ENCODE measurements around the gene ANTKMT.

The ANTKMT gene

DNA sequence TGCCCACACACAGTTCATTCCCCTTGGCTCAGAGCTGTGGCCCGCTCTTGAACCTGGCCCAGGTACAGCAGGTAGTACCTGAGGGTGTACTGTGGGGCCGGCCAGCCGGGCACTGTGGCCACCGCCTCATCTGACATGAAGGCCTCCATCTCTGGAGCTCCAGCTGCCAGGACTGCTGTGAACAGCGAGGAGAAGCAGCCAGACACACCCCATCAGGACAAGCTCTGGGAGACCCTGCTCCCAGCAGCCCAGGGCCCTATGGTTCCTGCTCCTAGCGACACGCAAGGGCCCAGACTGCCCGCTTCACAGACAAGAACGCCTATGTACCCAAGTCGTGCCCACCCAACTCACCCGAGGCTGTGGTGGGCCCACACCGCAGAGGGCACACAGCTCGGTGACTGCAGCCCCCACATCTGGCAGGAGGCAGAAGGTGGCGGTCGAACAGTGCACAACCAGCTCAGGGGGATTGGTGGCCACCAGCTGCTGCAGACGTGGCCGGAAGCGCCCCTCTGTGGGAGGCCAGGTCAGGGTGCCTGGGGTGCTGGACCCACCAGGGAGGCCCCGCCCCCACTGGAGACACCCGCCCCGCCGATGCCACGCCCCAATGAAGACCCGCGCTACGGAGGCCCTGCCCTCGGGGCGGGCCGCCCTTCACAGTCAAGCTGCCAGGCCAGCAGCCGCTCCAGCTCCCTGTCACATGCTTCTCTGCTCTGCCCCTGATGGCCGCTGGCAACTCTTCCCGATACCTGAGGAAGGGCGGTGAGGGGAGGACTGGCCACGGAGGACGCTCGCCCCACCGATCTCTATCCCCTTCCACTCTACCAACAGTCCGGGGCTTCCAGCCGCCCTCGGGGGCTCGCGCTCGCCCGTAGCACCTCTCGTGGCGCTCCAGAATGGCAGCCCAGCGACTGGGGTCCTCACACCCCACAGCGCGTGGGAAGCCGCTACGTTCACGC, 41.8 kb upstream of the ANTKMT start:
- H3K27me3 ChIP-seq (ENCODE audit: low read length) = no peaks in the 10 kb centered on the region
- peak overlapping the region; percentile 90 for H2AFZ ChIP-seq (ENCODE audit: low read depth, low read length, severe bottlenecking)
- peak overlapping the region; percentile 49 for H3K9ac ChIP-seq (ENCODE audit: low read length)
- peak overlapping the region; percentile 69 for H3K27ac ChIP-seq (ENCODE audit: low read depth, low read length)
- H3K79me2 ChIP-seq (ENCODE audit: insufficient read depth, low read length) = peaks cover 23% of the 10 kb centered on the region; the same call in 1 of the 2 replicates
- no peaks in the 10 kb centered on the region for H3K36me3 ChIP-seq (ENCODE audit: low read length)
- peak overlapping the region; percentile 63 for H3K4me2 ChIP-seq (ENCODE audit: low read depth, low read length, poor library complexity, severe bottlenecking)
- peaks cover 9% of the 10 kb centered on the region; the same call in 1 of the 2 replicates for H3F3A ChIP-seq (ENCODE audit: insufficient read depth)
- H3K9me2 ChIP-seq (replicated peaks; ENCODE audit: insufficient read depth, low read length) = no peaks in the 10 kb centered on the region
- no peaks in the 10 kb centered on the region for H4K20me1 ChIP-seq (ENCODE audit: low read depth, low read length)
- H3K4me3 ChIP-seq (ENCODE audit: insufficient read depth, low read length, poor library complexity, severe bottlenecking) = peak overlapping the region; percentile 32
- H3K9me3 ChIP-seq (ENCODE audit: insufficient read depth, low read length) = no peaks in the 10 kb centered on the region
- no peak for TF ChIP-seq EZH2phosphoT487 (conservative IDR thresholded peaks at IDR 0.05; ENCODE audit: low read length)
- TF ChIP-seq, protein P1, sequence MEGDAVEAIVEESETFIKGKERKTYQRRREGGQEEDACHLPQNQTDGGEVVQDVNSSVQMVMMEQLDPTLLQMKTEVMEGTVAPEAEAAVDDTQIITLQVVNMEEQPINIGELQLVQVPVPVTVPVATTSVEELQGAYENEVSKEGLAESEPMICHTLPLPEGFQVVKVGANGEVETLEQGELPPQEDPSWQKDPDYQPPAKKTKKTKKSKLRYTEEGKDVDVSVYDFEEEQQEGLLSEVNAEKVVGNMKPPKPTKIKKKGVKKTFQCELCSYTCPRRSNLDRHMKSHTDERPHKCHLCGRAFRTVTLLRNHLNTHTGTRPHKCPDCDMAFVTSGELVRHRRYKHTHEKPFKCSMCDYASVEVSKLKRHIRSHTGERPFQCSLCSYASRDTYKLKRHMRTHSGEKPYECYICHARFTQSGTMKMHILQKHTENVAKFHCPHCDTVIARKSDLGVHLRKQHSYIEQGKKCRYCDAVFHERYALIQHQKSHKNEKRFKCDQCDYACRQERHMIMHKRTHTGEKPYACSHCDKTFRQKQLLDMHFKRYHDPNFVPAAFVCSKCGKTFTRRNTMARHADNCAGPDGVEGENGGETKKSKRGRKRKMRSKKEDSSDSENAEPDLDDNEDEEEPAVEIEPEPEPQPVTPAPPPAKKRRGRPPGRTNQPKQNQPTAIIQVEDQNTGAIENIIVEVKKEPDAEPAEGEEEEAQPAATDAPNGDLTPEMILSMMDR (IDR thresholded peaks at IDR 0.05; ENCODE audit: insufficient read depth, low read length, poor library complexity, severe bottlenecking) = no peak

DNA sequence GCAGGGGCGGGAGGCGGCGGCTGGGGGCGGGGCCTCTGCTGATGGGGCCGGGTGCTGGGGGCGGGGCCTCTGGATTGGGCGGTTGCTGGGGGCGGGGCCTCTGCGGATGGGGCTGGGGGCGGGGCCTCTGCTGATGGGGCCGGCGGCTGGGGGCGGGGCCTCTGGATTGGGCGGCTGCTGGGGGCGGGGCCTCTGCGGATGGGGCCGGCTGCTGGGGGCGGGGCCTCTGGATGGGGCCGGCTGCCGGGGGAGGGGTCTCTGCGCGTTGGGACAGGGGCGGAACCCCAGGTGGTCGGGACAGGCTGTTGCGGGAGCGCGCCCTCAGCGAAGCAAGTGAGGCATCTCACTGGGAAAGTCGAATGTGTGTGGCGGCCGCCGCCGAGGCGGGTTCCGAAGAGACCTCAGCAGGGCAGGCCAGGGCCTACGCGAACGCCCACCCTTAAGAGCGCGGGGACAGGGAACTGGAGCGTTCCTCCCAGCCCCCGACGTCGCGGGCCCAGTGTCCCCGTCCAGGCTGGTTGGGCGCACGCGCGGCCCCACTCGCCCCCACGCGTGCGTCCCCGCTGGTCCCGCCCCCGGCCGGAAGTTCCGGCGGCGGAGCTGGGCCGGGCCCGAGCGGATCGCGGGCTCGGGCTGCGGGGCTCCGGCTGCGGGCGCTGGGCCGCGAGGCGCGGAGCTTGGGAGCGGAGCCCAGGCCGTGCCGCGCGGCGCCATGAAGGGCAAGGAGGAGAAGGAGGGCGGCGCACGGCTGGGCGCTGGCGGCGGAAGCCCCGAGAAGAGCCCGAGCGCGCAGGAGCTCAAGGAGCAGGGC, 40.9 kb upstream of the ANTKMT start, which contains the start of gene STUB1:
Gene STUB1 (plus strand): TSS at position 597 of the 811 bp plus-strand sequence. CDS start 116 bp downstream, at position 713.
- Histone ChIP-seq H2AFZ (ENCODE audit: low read depth, low read length, severe bottlenecking) (peak within 1 kb of the TSS; percentile 90), H3K4me3 (ENCODE audit: insufficient read depth, low read length, poor library complexity, severe bottlenecking) (peak within 1 kb of the TSS; percentile 62)
- TF ChIP-seq, protein P1 (IDR thresholded peaks at IDR 0.05; ENCODE audit: insufficient read depth, low read length, poor library complexity, severe bottlenecking) = no peak
- no peak for TF ChIP-seq EZH2phosphoT487 (conservative IDR thresholded peaks at IDR 0.05; ENCODE audit: low read length)

DNA sequence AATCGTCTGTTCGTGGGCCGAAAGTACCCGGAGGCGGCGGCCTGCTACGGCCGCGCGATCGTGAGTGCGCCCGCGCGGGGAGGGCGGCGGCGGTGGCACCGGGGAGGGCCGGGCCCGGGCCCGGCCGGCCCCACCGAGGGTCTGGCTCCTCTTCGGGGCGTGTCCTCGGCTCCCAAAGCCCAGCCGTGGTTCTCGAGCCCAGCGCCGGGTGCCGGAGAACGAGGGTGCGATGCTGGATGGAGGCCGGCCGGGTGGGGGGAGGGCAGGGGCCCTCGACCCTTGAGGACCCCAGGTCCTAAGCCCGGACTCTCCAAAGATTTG, 40.4 kb upstream of the ANTKMT start:
- Histone ChIP-seq H3K9me2 (replicated peaks; ENCODE audit: insufficient read depth, low read length) (no peaks in the 10 kb centered on the region), H2AFZ (ENCODE audit: low read depth, low read length, severe bottlenecking) (no peak overlapping the region), H3F3A (ENCODE audit: insufficient read depth) (peaks cover 9% of the 10 kb centered on the region; the same call in 1 of the 2 replicates), H3K9ac (ENCODE audit: low read length) (peak overlapping the region; percentile 75), H3K79me2 (ENCODE audit: insufficient read depth, low read length) (peaks cover 23% of the 10 kb centered on the region; the same call in 1 of the 2 replicates), H3K36me3 (ENCODE audit: low read length) (no peaks in the 10 kb centered on the region), H3K4me3 (ENCODE audit: insufficient read depth, low read length, poor library complexity, severe bottlenecking) (peak overlapping the region; percentile 62), H3K27me3 (ENCODE audit: low read length) (no peaks in the 10 kb centered on the region), H3K9me3 (ENCODE audit: insufficient read depth, low read length) (no peaks in the 10 kb centered on the region), H4K20me1 (ENCODE audit: low read depth, low read length) (no peaks in the 10 kb centered on the region), H3K27ac (ENCODE audit: low read depth, low read length) (peak overlapping the region; percentile 51), H3K4me2 (ENCODE audit: low read depth, low read length, poor library complexity, severe bottlenecking) (peak overlapping the region; percentile 57)
- TF ChIP-seq, protein P1 (IDR thresholded peaks at IDR 0.05; ENCODE audit: insufficient read depth, low read length, poor library complexity, severe bottlenecking) = no peak

More for the DNA sequence above, 40.9 kb upstream of the ANTKMT start, which contains the start of gene STUB1:
- H3K9me2 ChIP-seq (replicated peaks; ENCODE audit: insufficient read depth, low read length) = no peaks in the 10 kb centered on the region
- H3K27me3 ChIP-seq (ENCODE audit: low read length) = no peaks in the 10 kb centered on the region
- H3K27ac ChIP-seq (ENCODE audit: low read depth, low read length) = peak within 1 kb of the TSS; percentile 69
- H3K9ac ChIP-seq (ENCODE audit: low read length) = peak within 1 kb of the TSS; percentile 75
- peaks cover 23% of the 10 kb centered on the region; the same call in 1 of the 2 replicates for H3K79me2 ChIP-seq (ENCODE audit: insufficient read depth, low read length)
- peak within 1 kb of the TSS; percentile 63 for H3K4me2 ChIP-seq (ENCODE audit: low read depth, low read length, poor library complexity, severe bottlenecking)
- no peaks in the 10 kb centered on the region for H3K9me3 ChIP-seq (ENCODE audit: insufficient read depth, low read length)
- no peaks in the 10 kb centered on the region for H3K36me3 ChIP-seq (ENCODE audit: low read length)
- H3F3A ChIP-seq (ENCODE audit: insufficient read depth) = peaks cover 9% of the 10 kb centered on the region; the same call in 1 of the 2 replicates
- no peaks in the 10 kb centered on the region for H4K20me1 ChIP-seq (ENCODE audit: low read depth, low read length)

Measured in SU-DHL-6 (cell line).